ENCODE data around the gene DNAH1. TPM values are rescaled to one million over a fixed set of nuclear protein-coding genes. Genes with fewer than 3 reads are reported as not detected.

The DNAH1 gene
- total RNA-seq, 1 donor from 2014 or later, result 11.2 TPM

DNA sequence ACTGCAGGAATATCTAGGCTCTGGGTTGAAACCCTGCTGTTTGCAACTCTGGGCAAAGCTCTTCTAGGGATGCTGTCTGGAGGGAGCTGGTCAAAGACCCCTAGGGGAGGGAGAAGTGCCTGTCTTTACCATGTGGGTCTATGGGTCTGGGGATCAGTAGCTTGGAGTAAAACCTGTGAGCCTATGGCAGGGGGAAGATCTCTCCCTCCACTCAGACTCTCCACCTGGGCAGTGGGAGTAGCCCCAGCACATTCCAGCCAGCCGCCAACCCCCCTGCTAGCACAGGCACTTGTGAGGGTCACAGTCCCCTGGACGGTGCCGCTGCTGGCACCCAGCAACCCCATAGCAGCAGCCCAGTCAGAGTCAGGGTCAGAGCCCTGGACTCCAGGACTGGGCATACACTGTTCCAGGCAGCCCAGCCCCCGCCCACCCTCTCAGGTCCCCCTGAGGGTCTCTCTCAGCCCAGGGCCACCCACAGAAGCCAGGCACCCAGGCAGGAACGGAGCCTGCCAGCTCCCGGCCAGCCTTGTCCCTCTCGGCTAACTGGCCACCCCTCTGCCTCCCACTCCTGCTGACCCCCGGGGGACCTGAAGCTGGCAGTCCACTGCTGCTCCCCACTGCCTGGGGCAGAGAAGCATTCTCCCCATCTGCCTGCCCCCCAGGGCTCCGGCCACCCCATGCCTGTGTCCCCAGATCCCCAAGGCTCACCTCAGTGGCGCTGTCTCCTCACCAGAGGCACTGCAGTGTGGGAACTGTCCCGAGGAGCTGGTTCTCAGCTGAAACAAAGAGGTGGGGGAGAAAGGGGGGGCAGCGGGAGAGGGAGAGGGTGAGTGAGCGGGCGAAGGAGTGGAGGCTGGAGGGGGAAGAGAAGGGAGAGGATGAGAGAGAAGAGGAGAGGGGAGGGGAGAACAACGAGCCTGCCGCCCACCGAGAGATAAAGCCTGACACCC is 17.7 kb upstream of the DNAH1 start:
- no peak overlapping the region for H3K4me3 ChIP-seq
- peaks cover 6% of the 10 kb centered on the region for H3K36me3 ChIP-seq
- no peaks in the 10 kb centered on the region for H3K27me3 ChIP-seq
- no peaks in the 10 kb centered on the region for H3K9me3 ChIP-seq
- intact Hi-C loops (cut with DNase I), result no loop called here
- TF ChIP-seq, protein P1, sequence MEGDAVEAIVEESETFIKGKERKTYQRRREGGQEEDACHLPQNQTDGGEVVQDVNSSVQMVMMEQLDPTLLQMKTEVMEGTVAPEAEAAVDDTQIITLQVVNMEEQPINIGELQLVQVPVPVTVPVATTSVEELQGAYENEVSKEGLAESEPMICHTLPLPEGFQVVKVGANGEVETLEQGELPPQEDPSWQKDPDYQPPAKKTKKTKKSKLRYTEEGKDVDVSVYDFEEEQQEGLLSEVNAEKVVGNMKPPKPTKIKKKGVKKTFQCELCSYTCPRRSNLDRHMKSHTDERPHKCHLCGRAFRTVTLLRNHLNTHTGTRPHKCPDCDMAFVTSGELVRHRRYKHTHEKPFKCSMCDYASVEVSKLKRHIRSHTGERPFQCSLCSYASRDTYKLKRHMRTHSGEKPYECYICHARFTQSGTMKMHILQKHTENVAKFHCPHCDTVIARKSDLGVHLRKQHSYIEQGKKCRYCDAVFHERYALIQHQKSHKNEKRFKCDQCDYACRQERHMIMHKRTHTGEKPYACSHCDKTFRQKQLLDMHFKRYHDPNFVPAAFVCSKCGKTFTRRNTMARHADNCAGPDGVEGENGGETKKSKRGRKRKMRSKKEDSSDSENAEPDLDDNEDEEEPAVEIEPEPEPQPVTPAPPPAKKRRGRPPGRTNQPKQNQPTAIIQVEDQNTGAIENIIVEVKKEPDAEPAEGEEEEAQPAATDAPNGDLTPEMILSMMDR (IDR thresholded peaks at IDR 0.05), result no peak
- DNase-seq (no peak), ATAC-seq (no peak)
- peaks cover 8% of the 10 kb centered on the region for H3K4me1 ChIP-seq
- no peak overlapping the region for H3K27ac ChIP-seq

DNA sequence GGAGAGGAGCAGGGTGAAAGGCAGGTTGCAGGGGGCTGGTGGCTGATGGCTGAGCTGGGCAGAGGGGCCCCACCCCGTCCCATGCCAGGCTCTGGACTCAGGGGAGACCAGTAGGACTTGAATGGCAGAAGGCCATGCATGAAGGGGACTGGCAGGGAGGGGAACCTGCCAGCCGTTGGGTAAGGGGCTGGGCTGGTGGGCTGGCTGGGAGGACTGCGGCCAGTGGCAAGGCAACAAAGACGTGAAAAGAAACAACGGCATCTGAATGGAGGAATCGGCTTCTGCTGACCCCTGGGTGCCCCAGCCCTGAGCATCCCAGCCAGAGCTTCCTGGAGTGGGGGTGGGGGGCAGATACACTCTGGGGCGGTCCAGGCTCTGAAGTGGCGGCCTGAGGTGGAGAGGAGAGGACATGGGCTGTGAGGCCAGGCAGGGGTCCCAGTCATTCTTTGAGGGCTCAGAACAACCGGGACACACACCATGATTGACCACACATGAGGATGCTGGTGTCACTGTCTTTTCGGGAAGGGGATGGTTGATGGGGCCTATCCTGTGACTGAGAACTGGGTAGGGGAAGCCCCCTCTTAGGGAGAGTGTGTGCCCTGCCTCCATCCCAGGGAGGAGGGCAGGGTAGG is 16.8 kb upstream of the DNAH1 start:
- ATAC-seq (peak; percentile 1), DNase-seq (no peak)
- Histone ChIP-seq H3K27ac (no peak overlapping the region), H3K4me1 (peaks cover 8% of the 10 kb centered on the region), H3K36me3 (peaks cover 6% of the 10 kb centered on the region), H3K4me3 (no peak overlapping the region), H3K9me3 (no peaks in the 10 kb centered on the region), H3K27me3 (no peaks in the 10 kb centered on the region)
- TF ChIP-seq, protein P1 (IDR thresholded peaks at IDR 0.05), result no peak
- intact Hi-C loops (cut with DNase I), result no loop called here

DNA sequence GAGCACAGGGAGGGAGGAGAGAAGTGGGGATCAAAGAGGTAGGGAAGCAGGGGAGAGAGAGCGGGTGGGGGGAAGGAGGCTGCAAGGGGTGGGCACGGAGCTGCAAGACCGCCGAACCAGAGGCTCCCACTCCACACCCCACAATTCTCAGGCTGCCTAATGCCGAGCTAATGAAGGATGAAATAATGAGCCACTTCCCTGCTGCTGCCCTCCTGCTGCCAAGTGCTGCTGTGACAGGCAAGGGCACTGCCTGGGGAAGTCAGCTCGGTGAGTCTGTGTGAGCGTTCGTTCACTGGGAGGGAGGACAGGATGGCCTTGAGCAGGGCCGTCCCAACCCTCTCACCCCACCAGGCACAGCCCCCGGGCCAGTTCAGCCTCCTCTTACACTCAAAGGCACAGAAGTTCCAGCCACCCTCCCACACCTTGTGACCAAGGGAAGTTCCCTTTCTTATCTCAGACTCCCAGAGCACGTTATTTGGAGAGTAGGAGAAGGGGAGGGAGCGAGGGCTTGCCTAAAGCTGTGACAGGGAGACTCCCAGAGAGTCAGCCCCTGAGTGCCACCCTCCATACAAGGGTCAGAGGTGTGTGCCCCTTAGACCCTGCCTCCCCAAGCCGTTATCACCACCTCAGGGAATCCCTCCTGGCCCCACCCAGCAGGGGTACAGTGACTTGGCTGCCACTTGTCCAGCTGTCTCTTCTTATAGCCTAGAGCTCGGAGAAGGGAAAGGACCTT is 16.1 kb upstream of the DNAH1 start:
- Histone ChIP-seq H3K4me1 (peaks cover 8% of the 10 kb centered on the region), H3K9me3 (no peaks in the 10 kb centered on the region), H3K36me3 (peaks cover 3% of the 10 kb centered on the region), H3K27ac (no peak overlapping the region), H3K27me3 (no peaks in the 10 kb centered on the region), H3K4me3 (no peak overlapping the region)
- intact Hi-C loops (cut with DNase I), result no loop called here
- ATAC-seq, result peak; percentile 86
- DNase-seq, result peak; percentile 79
- TF ChIP-seq, protein P1 (IDR thresholded peaks at IDR 0.05), result peak; percentile 34

DNA sequence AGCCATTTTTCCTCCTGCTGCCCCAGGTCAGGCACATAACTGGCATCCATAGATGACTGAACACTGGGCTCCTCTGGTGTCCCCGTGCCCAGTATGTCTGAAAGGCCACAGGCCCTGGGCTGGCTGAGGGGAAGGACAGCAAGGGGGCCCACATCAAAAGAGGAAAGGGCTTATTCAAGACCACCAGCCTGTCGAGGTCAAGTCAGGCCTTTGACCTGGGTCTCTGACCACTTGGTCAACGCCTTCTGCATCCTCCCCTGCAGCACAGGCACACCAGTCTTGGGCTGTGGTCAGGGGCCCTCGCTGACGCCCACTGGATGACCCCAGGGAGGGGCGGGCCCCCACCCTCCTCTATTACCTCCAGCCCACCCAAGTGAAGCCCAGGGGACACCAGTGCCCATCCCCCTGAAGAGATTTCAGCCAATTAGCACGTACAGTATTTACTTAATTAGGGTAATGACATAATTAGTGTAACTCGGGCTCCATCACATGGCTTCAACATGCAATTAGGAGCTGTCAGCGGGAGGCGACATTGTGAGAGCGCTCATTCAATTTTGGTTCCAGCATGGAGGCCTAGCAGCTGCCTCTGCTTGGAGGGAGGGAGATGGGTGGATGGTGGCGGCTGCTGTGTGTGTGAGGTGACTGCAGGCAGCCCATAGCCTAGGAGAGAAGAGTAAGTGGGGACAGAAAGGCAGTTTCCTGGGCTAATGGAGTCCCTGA is 13.5 kb upstream of the DNAH1 start:
- peaks cover 8% of the 10 kb centered on the region for H3K4me1 ChIP-seq
- DNase-seq (no peak), ATAC-seq (no peak)
- no peaks in the 10 kb centered on the region for H3K9me3 ChIP-seq
- TF ChIP-seq, protein P1 (IDR thresholded peaks at IDR 0.05), result no peak
- H3K27ac ChIP-seq, result no peak overlapping the region
- intact Hi-C loops (cut with DNase I), result no loop called here
- H3K4me3 ChIP-seq, result no peak overlapping the region
- no peaks in the 10 kb centered on the region for H3K36me3 ChIP-seq
- no peaks in the 10 kb centered on the region for H3K27me3 ChIP-seq

DNA sequence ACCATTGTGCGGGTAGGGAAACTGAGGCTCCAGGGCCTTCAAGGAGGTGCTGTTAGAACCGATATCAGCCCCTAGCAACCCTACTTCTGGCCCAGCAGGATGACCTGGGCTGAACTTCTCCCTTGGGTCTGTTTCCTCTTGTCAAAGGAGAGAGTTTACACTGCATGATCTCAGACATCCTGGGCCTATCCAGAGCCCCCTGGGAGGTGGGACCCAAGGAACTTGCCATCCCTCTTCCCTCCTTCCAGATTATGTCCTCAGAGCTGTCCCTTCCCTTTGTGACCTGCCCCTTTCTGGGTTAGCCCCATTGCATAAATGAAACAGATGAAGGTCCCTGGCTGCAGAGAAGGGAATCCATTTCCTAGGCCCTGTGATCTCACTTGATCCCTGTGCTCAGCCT is 12.3 kb upstream of the DNAH1 start:
- Histone ChIP-seq H3K9me3 (no peaks in the 10 kb centered on the region), H3K27ac (no peak overlapping the region), H3K4me3 (no peak overlapping the region), H3K27me3 (no peaks in the 10 kb centered on the region), H3K36me3 (no peaks in the 10 kb centered on the region), H3K4me1 (peaks cover 8% of the 10 kb centered on the region)
- intact Hi-C loops (cut with DNase I), result no loop called here
- TF ChIP-seq, protein P1 (IDR thresholded peaks at IDR 0.05), result no peak
- no peak for DNase-seq
- no peak for ATAC-seq
